Body of pancreas (tissue), 4 donors: ENCODE data around the gene GAS5. TPM values are rescaled to one million over a fixed set of nuclear protein-coding genes. Genes with fewer than 3 reads are reported as not detected.
"Not testable (repeated sequence)": the region's sequence is repeated elsewhere in the genome, so short reads cannot be mapped to it uniquely, and the experiment has no call there.

Experiments
- ATAC-seq: fragments of 150-250 bp; one replicate; pipeline ENCODE4 v1.9.1; 2016
- DNase-seq, 4 donors: peaks; one replicate each; pipeline ENCODE4 v3.0.0-alpha.2; 2019
- H3K27ac ChIP-seq, 4 donors: fragments of 200-600 bp; sonication (generic); 1 replicate in 3 of 4; 2 replicates in 1 of 4; pipeline versions ENCODE4 v1.5.1 to v1.6.1; 2016 to 2019; ENCODE audit warnings: mild to moderate bottlenecking in 1 of 4, mixed read lengths in 1 of 4, moderate library complexity in 1 of 4
- H3K27me3 ChIP-seq, 2 donors: fragments of 200-600 bp; sonication (generic); one replicate each; pipeline ENCODE4 v1.6.0; 2016; ENCODE audit warnings: mild to moderate bottlenecking in 1 of 2
- H3K36me3 ChIP-seq, 2 donors: fragments of 200-600 bp; sonication (generic); replicated peaks in 1 of 2; 2 replicates each; pipeline ENCODE4 v1.5.1; 2016; ENCODE audit warnings: low read depth in 2 of 2; ENCODE audit not compliant: insufficient read depth in 1 of 2
- H3K4me1 ChIP-seq: fragments of 200-600 bp; sonication (generic); one replicate; pipeline ENCODE4 v1.6.0; 2016
- H3K4me3 ChIP-seq, 2 donors: fragments of 200-600 bp; sonication (generic); 1 replicate in 1 of 2; 2 replicates in 1 of 2; pipeline ENCODE4 v1.5.1; 2016 to 2019
- H3K9me3 ChIP-seq, 3 donors: fragments of 200-600 bp; sonication (generic); 1 replicate in 2 of 3; 2 replicates in 1 of 3; pipeline ENCODE4 v1.5.1; 2016
- POLR2A ChIP-seq, 3 donors: fragments of 450-650 bp; IDR thresholded peaks; one replicate each; pipeline ENCODE4 v1.6.1; 2016; ENCODE audit warnings: antibody characterized with exemption in 3 of 3, mild to moderate bottlenecking in 2 of 3
- WGBS, 2 donors: methylation state at CpG; one replicate each; pipeline ENCODE4 v1.1.5; 2017; 5-methylcytosine and 5-hydroxymethylcytosine counted together
- intact Hi-C: fragments of 100-400 bp; cut with DNase I; formaldehyde crosslinking; loops from one replicate; pipeline ENCODE4 v1.15.1; 2023
- total RNA-seq, 2 donors: library from RNA; depleted of rRNA; stranded (reverse); fragments of >200 nt; gene quantifications; one replicate each; pipeline ENCODE4 v1.1.0, GENCODE V29; 2016
- TF ChIP-seq, protein P1 (sequence below), 7 experiments: fragments of 450-650 bp in 4 of 7; fragments of 200-600 bp in 3 of 7; sonication (generic) in 3 of 7; IDR thresholded peaks; one replicate each; pipeline ENCODE4 v1.5.1; 2016 to 2019; ENCODE audit warnings: antibody characterized with exemption in 7 of 7

Gene GAS5
- total RNA-seq, 2 donors from 2014 or later, result 413 to 570 TPM

DNA sequence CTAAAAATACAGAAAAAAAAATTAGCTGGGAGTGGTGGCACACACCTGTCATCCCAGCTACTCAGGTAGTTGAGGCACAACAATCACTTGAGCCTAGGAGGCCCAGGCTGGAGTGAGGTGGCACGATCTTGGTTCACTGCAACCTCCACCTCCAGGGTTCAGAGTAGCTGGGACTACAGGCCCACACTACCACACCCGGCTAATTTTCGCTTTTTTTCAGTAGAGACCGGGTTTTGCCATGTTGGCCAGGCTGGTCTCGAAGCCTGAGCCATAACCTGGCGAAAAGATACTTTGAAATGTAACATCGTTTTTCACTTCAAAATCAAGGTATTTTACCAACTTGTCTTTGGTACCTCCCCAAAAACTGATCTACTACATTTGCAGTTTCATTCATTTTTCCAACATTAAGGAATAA is 6.1 kb downstream of the GAS5 start:
- DNase-seq, result no peak
- intact Hi-C loops, result loop anchor here (10.0 kb wide), 1 partner anchor 93 kb away; no protein-coding TSS in a partner anchor

DNA sequence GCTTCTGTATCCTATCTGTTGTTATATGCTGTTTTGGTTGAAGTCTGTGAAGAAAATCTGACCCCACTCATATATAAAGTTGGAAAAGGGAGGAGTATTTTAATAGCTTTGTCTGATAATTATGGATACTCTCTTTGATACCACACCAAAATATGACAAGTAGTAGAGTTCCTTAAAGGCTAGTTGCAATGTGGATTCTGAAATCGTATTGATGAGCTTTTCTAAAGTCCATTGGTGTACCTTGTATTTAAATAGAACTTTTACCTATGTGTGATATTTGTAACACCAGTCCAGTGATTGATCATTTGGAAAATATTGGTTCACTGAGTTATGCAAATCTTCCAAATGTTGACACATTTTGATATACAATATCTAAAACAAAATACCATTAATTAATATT is 7.7 kb downstream of the GAS5 start:
- 89 to 96% methylated on average over 1 of the region's 1 CpG for WGBS, 2 donors
- DNase-seq, result no peak
- no peak overlapping the region for H3K4me3 ChIP-seq
- intact Hi-C loops, result loop anchor here (10.0 kb wide), 1 partner anchor 95 kb away; no protein-coding TSS in a partner anchor
- H3K27ac ChIP-seq, result no peak overlapping the region
- TF ChIP-seq POLR2A (IDR thresholded peaks at IDR 0.05), result no peak
- TF ChIP-seq, protein P1, sequence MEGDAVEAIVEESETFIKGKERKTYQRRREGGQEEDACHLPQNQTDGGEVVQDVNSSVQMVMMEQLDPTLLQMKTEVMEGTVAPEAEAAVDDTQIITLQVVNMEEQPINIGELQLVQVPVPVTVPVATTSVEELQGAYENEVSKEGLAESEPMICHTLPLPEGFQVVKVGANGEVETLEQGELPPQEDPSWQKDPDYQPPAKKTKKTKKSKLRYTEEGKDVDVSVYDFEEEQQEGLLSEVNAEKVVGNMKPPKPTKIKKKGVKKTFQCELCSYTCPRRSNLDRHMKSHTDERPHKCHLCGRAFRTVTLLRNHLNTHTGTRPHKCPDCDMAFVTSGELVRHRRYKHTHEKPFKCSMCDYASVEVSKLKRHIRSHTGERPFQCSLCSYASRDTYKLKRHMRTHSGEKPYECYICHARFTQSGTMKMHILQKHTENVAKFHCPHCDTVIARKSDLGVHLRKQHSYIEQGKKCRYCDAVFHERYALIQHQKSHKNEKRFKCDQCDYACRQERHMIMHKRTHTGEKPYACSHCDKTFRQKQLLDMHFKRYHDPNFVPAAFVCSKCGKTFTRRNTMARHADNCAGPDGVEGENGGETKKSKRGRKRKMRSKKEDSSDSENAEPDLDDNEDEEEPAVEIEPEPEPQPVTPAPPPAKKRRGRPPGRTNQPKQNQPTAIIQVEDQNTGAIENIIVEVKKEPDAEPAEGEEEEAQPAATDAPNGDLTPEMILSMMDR (IDR thresholded peaks at IDR 0.05), result no peak
- no peaks in the 10 kb centered on the region for H3K27me3 ChIP-seq
- no peaks in the 10 kb centered on the region for H3K9me3 ChIP-seq
- H3K36me3 ChIP-seq, result peaks cover 0 to 13% of the 10 kb centered on the region in 2 donors
- ATAC-seq, result no peak
- H3K4me1 ChIP-seq, result peaks cover 14% of the 10 kb centered on the region

More for the DNA sequence above, 6.1 kb downstream of the GAS5 start:
- Histone ChIP-seq H3K4me1 (peaks cover 30% of the 10 kb centered on the region), H3K4me3 (no peak overlapping the region), H3K27me3 (no peaks in the 10 kb centered on the region), H3K36me3 (peaks cover 0 to 15% of the 10 kb centered on the region in 2 donors), H3K9me3 (no peaks in the 10 kb centered on the region), H3K27ac (no peak overlapping the region)
- WGBS, 2 donors, result 95 to 98% methylated on average over 7 of the region's 7 CpGs
- no peak for ATAC-seq
- no peak for TF ChIP-seq POLR2A (IDR thresholded peaks at IDR 0.05)
- TF ChIP-seq, protein P1 (IDR thresholded peaks at IDR 0.05), result no peak

DNA sequence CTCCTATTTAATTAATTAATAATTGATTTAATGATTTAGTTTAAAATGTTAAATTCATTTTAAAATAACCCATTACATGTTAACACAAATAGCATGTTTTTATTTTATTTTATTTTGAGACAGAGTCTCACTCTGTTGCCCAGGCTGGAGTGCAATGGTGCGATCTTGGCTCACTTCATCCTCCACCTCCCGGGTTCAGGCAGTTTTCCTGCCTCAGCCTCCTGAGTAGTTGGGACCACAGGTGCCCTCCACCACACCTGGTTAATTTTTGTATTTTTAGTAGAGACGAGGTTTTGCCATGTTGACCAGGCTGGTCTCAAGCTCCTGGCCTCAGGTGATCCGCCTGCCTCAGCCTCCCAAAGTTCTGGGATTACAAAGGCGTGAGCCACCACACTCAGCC is 8.2 kb downstream of the GAS5 start:
- H3K27me3 ChIP-seq, H3K9me3 ChIP-seq, intact Hi-C loops, DNase-seq, H3K4me1 ChIP-seq, H3K27ac ChIP-seq, H3K4me3 ChIP-seq, ATAC-seq: not testable (repeated sequence)
- H3K36me3 ChIP-seq, result peaks cover 0 to 13% of the 10 kb centered on the region in 2 donors
- WGBS, 2 donors, result 89 to 92% methylated on average over 5 of the region's 5 CpGs

DNA sequence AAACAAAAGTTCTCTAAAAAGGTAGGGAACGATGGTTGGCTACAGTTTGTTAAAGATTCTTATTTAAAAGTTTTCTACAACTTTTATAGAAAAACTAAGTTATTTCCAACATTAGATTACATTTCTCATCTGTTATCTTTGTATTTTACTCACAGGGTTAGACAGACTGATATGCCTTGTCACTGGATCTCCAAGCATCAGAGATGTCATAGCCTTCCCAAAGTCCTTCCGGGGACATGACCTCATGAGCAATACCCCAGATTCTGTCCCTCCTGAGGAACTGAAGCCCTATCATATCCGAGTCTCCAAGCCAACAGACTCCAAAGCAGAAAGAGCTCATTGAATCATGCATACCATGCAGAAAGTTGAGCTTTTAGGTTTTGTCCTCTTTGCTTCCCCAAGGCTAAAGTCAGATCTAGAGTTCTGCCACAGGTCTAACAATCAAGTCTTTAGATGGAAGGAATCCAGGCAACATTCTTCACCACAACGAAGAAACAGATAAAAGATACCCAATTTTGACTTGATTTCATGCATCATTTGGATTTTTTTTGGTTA is 10.3 kb downstream of the GAS5 start:
- Histone ChIP-seq H3K27me3 (no peaks in the 10 kb centered on the region), H3K36me3 (peaks cover 0 to 5% of the 10 kb centered on the region in 2 donors), H3K4me1 (no peaks in the 10 kb centered on the region), H3K27ac (no peak overlapping the region), H3K4me3 (no peak overlapping the region), H3K9me3 (no peaks in the 10 kb centered on the region)
- intact Hi-C loops, result no loop called here
- DNase-seq, result no peak
- TF ChIP-seq, protein P1 (IDR thresholded peaks at IDR 0.05), result no peak
- no peak for TF ChIP-seq POLR2A (IDR thresholded peaks at IDR 0.05)
- 68 to 80% methylated on average over 4 of the region's 4 CpGs for WGBS, 2 donors
- ATAC-seq, result no peak

DNA sequence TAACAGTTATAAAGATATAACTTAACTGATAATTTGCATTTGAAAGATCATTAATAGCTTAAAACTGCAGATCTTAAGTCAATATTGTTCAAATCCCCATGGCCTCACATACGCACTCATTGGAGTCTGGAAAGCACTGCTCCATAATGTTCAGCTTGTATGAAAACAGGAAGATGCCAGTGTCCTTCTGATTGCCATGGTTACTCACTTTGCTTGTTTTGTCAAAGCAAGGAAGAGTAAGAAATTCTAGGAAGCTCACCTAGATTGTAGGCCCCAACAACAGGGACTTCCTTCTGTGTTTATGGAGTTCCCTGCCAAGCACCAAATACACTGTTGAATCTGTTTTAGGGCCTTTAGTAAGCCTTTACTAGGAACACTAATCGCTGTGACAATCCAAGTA is 10.9 kb downstream of the GAS5 start:
- intact Hi-C loops, result no loop called here
- no peaks in the 10 kb centered on the region for H3K27me3 ChIP-seq
- no peaks in the 10 kb centered on the region for H3K4me1 ChIP-seq
- 96 to 98% methylated on average over 2 of the region's 2 CpGs for WGBS, 2 donors
- ATAC-seq (no peak), DNase-seq (no peak)
- TF ChIP-seq, protein P1 (IDR thresholded peaks at IDR 0.05), result no peak
- TF ChIP-seq POLR2A (IDR thresholded peaks at IDR 0.05), result no peak
- peaks cover 0 to 5% of the 10 kb centered on the region in 2 donors for H3K36me3 ChIP-seq
- H3K9me3 ChIP-seq, result no peaks in the 10 kb centered on the region
- H3K4me3 ChIP-seq, result no peak overlapping the region
- H3K27ac ChIP-seq, result no peak overlapping the region
